Vagina (tissue), 2 donors: ENCODE data around the gene TCF4.

Source experiments
- POLR2AphosphoS5 ChIP-seq, 2 donors: sonication (generic); formaldehyde crosslinking; IDR thresholded peaks; one replicate each; pipeline ENCODE4 v1.9.0; 2017; ENCODE audit warnings: antibody characterized with exemption in 2 of 2, mild to moderate bottlenecking in 2 of 2, low read depth in 1 of 2; ENCODE audit not compliant: insufficient read depth in 1 of 2
- TF ChIP-seq, protein P1 (sequence below), 3 experiments: fragments of 450-650 bp in 2 of 3; fragments of 200-600 bp in 1 of 3; sonication (generic) in 1 of 3; IDR thresholded peaks; one replicate each; pipeline ENCODE4 v1.5.1; 2017 to 2019; ENCODE audit warnings: antibody characterized with exemption in 3 of 3, mild to moderate bottlenecking in 2 of 3, moderate library complexity in 2 of 3

DNA sequence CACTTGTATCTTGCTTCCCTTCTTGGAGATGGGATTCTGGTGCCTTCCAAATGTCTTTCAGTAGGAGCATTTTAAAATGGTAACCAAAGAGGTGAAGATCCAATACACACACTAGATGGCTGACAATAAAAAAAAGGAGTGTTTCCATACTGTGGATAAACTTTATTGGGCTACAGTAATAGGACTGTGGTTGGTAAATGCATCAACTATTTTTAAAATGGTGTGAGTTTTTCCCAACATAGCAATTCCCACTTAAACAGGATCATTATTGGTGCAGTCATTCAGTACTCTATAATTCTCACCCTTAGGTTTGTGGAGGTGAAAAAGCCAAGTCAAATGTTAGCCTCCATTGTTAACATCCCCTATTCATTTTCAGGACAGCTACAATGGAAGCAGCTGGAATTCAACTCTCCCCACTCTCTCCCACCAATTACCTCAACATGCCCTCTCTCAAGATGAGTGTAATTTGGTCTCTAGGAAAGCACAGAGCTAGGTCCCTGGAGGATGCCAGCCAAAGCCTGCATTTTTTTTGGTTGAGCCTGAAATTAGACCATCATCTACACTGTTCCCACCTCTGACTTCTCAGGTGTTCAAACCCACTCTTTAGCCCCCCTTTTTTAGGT lies 273.3 kb downstream of the TCF4 start:
- TF ChIP-seq, protein P1, sequence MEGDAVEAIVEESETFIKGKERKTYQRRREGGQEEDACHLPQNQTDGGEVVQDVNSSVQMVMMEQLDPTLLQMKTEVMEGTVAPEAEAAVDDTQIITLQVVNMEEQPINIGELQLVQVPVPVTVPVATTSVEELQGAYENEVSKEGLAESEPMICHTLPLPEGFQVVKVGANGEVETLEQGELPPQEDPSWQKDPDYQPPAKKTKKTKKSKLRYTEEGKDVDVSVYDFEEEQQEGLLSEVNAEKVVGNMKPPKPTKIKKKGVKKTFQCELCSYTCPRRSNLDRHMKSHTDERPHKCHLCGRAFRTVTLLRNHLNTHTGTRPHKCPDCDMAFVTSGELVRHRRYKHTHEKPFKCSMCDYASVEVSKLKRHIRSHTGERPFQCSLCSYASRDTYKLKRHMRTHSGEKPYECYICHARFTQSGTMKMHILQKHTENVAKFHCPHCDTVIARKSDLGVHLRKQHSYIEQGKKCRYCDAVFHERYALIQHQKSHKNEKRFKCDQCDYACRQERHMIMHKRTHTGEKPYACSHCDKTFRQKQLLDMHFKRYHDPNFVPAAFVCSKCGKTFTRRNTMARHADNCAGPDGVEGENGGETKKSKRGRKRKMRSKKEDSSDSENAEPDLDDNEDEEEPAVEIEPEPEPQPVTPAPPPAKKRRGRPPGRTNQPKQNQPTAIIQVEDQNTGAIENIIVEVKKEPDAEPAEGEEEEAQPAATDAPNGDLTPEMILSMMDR (IDR thresholded peaks at IDR 0.05) = no peak
- no peak for TF ChIP-seq POLR2AphosphoS5 (IDR thresholded peaks at IDR 0.05; ENCODE audit: insufficient read depth in 1 of 2, low read depth in 1 of 2)
